SK-N-SH (cell line): ENCODE measurements around the gene TBX1. TPM values are rescaled to one million over a fixed set of nuclear protein-coding genes. Genes with fewer than 3 reads are reported as not detected.

Experiments used
- CTCF ChIA-PET: fragments of 300-600, 350-600 bp; formaldehyde crosslinking; extraction: SDS; loops from one replicate; lab custom pipeline; 2021; lab: Yijun Ruan, JAX
- POLR2A ChIA-PET: fragments of 350-600 bp; sonication (Branson Sonifier 250); formaldehyde crosslinking; extraction: SDS; loops from one replicate; lab custom pipeline; 2020; ENCODE audit warnings: antibody characterized with exemption, inconsistent platforms; lab: Yijun Ruan, JAX
- DNase-seq: peaks from one replicate; pipeline ENCODE4 v3.0.0; 2012
- H2AFZ ChIP-seq: fragments of 200-600 bp; sonication (generic); 2 replicates; pipeline ENCODE4 v1.8.1; 2016; ENCODE audit warnings: antibody characterized with exemption, mild to moderate bottlenecking, low read depth
- H3F3A ChIP-seq: fragments of 200-600 bp; sonication (generic); replicated peaks from 2 replicates; pipeline ENCODE3; 2016; ENCODE audit warnings: antibody characterized with exemption, mild to moderate bottlenecking; ENCODE audit not compliant: insufficient read depth
- H3K27ac ChIP-seq, 2 experiments: fragments of 200-500 bp in 1 of 2; fragments of 200-600 bp in 1 of 2; sonication (Bioruptor generic) in 1 of 2; sonication (generic), shearing (Covaris generic) in 1 of 2; 2 replicates each; pipeline versions ENCODE4 v1.5.1 to v1.6.1; 2014 to 2016; ENCODE audit warnings: low read depth in 2 of 2, inconsistent platforms in 1 of 2, low read length in 1 of 2, mild to moderate bottlenecking in 1 of 2, mixed read lengths in 1 of 2
- H3K27me3 ChIP-seq: fragments of 200-600 bp; sonication (generic), shearing (Covaris generic); 2 replicates; pipeline ENCODE4 v1.6.1; 2016; ENCODE audit warnings: mixed run types; ENCODE audit not compliant: insufficient read depth
- H3K36me3 ChIP-seq, 2 experiments: fragments of 200-500 bp in 1 of 2; fragments of 200-600 bp in 1 of 2; sonication (Bioruptor generic) in 1 of 2; sonication (generic) in 1 of 2; replicated peaks in 1 of 2; 2 replicates each; pipeline versions ENCODE3 to v1.5.1; 2014 to 2016; ENCODE audit warnings: low read length in 1 of 2, mild to moderate bottlenecking in 1 of 2; ENCODE audit not compliant: insufficient read depth in 2 of 2, control insufficient read depth in 1 of 2
- H3K4me1 ChIP-seq, 2 experiments: fragments of 200-500 bp in 1 of 2; fragments of 200-600 bp in 1 of 2; sonication (Bioruptor generic) in 1 of 2; sonication (generic), shearing (Covaris generic) in 1 of 2; 2 replicates each; pipeline versions ENCODE4 v1.5.1 to v1.6.1; 2014 to 2016; ENCODE audit warnings: low read depth in 1 of 2, low read length in 1 of 2, mixed run types in 1 of 2; ENCODE audit not compliant: insufficient read depth in 2 of 2, control insufficient read depth in 1 of 2
- H3K4me2 ChIP-seq: fragments of 200-600 bp; sonication (generic), shearing (Covaris generic); 2 replicates; pipeline ENCODE4 v1.6.1; 2017; ENCODE audit warnings: mixed run types
- H3K4me3 ChIP-seq, 2 experiments: fragments of 200-500 bp in 1 of 2; fragments of 200-600 bp in 1 of 2; sonication (Bioruptor generic) in 1 of 2; sonication (generic), shearing (Covaris generic) in 1 of 2; 2 replicates each; pipeline versions ENCODE4 v1.5.1 to v1.8.1; 2014 to 2016; ENCODE audit warnings: low read depth in 2 of 2, inconsistent platforms in 1 of 2, low read length in 1 of 2, mild to moderate bottlenecking in 1 of 2, mixed read lengths in 1 of 2, moderate library complexity in 1 of 2
- H3K79me2 ChIP-seq: fragments of 200-600 bp; sonication (generic); 2 replicates; pipeline ENCODE4 v1.8.1; 2017; ENCODE audit warnings: mild to moderate bottlenecking; ENCODE audit not compliant: insufficient read depth
- H3K9ac ChIP-seq: fragments of 200-600 bp; sonication (generic); 2 replicates; pipeline ENCODE4 v1.6.1; 2017; ENCODE audit warnings: mixed run types
- H3K9me2 ChIP-seq: fragments of 200-600 bp; sonication (generic); 2 replicates; pipeline ENCODE4 v1.6.1; 2017; ENCODE audit warnings: mixed run types
- H3K9me3 ChIP-seq: fragments of 200-600 bp; sonication (generic); 2 replicates; pipeline ENCODE4 v1.6.1; 2017; ENCODE audit warnings: mixed run types, mild to moderate bottlenecking, moderate library complexity
- H4K20me1 ChIP-seq: fragments of 200-600 bp; sonication (generic); 2 replicates; pipeline ENCODE4 v1.6.1; 2017; ENCODE audit warnings: mild to moderate bottlenecking, mixed run types; ENCODE audit not compliant: insufficient read depth
- CTCF ChIP-seq: fragments of 200-600 bp; sonication (generic); IDR thresholded peaks from 2 replicates; pipeline ENCODE4 v1.6.1; 2017; ENCODE audit warnings: antibody characterized with exemption, mild to moderate bottlenecking, moderate library complexity
- EP300 ChIP-seq, 2 experiments: IDR thresholded peaks; 2 replicates each; pipeline versions ENCODE4 v1.4.0 to v1.6.1; 2012; ENCODE audit warnings: borderline replicate concordance in 1 of 2, low read depth in 1 of 2, low read length in 1 of 2
- EZH2phosphoT487 ChIP-seq: fragments of 200-600 bp; sonication (generic); IDR thresholded peaks from 2 replicates; pipeline ENCODE4 v1.6.1; 2017; ENCODE audit warnings: low read depth, mixed run types, mild to moderate bottlenecking, antibody characterized with exemption, moderate library complexity, borderline replicate concordance
- FOSL2 ChIP-seq: IDR thresholded peaks from 2 replicates; pipeline ENCODE4 v1.4.0; 2012; ENCODE audit warnings: low read depth, mild to moderate bottlenecking, moderate library complexity, borderline replicate concordance
- FOXJ3 ChIP-seq: sonication (generic); formaldehyde crosslinking; IDR thresholded peaks from 2 replicates; pipeline ENCODE4 v1.5.1; 2020; ENCODE audit warnings: mild to moderate bottlenecking, missing genetic modification reagents
- MEF2A ChIP-seq: IDR thresholded peaks from 2 replicates; pipeline ENCODE4 v1.4.0; 2012; ENCODE audit warnings: low read depth, borderline replicate concordance
- MXI1 ChIP-seq: IDR thresholded peaks from 2 replicates; pipeline ENCODE4 v1.6.1; 2012; ENCODE audit warnings: mild to moderate bottlenecking, low read depth, low read length, improper control_type of control experiment
- NRF1 ChIP-seq: IDR thresholded peaks from 2 replicates; pipeline ENCODE4 v1.6.1; 2012; ENCODE audit warnings: low read depth, mild to moderate bottlenecking, low read length
- POLR2AphosphoS5 ChIP-seq: IDR thresholded peaks from 2 replicates; pipeline ENCODE4 v1.6.1; 2012; ENCODE audit warnings: low read depth, low read length
- RFX5 ChIP-seq: IDR thresholded peaks from 2 replicates; pipeline ENCODE4 v1.6.1; 2012; ENCODE audit warnings: mild to moderate bottlenecking, improper control_type of control experiment, low read length
- SMC3 ChIP-seq: IDR thresholded peaks from 2 replicates; pipeline ENCODE4 v1.6.1; 2012; ENCODE audit warnings: low read depth, low read length, improper control_type of control experiment
- TAF1 ChIP-seq: IDR thresholded peaks from 2 replicates; pipeline ENCODE4 v1.6.1; 2012; ENCODE audit warnings: low read depth, mild to moderate bottlenecking, low read length, moderate library complexity, borderline replicate concordance
- TEAD4 ChIP-seq: IDR thresholded peaks from 2 replicates; pipeline ENCODE4 v1.4.0; 2012; ENCODE audit warnings: mild to moderate bottlenecking, borderline replicate concordance; ENCODE audit not compliant: insufficient read depth
- USF1 ChIP-seq: IDR thresholded peaks from 2 replicates; pipeline ENCODE4 v1.4.0; 2012; ENCODE audit warnings: low read depth, borderline replicate concordance
- ZBTB33 ChIP-seq: IDR thresholded peaks from 2 replicates; pipeline ENCODE4 v1.4.0; 2012; ENCODE audit warnings: low read depth, borderline replicate concordance
- WGBS: methylation state at CpG from one replicate; pipeline ENCODE4 v1.1.6; 2017; ENCODE audit warnings: low lambda C conversion rate; 5-methylcytosine and 5-hydroxymethylcytosine counted together
- polyA plus RNA-seq, 3 experiments: library from polyadenylated mRNA; depleted of rRNA; stranded (reverse); fragments of >200 nt; gene quantifications; 2 replicates each; pipeline ENCODE4 v1.2.3, GENCODE V29; 2012

Gene TBX1
- polyA plus RNA-seq, 1 of the 3 experiments (the other 2 are of a cell fraction), result not detected

- H2AFZ ChIP-seq, result no peak overlapping the region
- ChIA-PET POLR2A (no interaction called here), CTCF (interaction anchor here (0.6 to 3.3 kb wide), 7 partner anchors 15 to 195 kb away, joined by 3 to 30 read pairs (median 17); no protein-coding TSS in a partner anchor)
- DNase-seq, result no peak
- peak overlapping the region; percentile 48; the same call in 1 of the 2 replicates for H3K9ac ChIP-seq
- H3K27me3 ChIP-seq, result no peaks in the 10 kb centered on the region
- H3K79me2 ChIP-seq, result no peaks in the 10 kb centered on the region
- TF ChIP-seq FOSL2, result no peak
- TF ChIP-seq EP300 (IDR thresholded peaks at IDR 0.05; ENCODE audit: borderline replicate concordance in 1 of 2, low read depth in 1 of 2, low read length in 1 of 2), result no peak
- no peak for TF ChIP-seq FOXJ3 (CRISPR knock-in tag)
- no peak for TF ChIP-seq TEAD4
- no peak for TF ChIP-seq MXI1
- TF ChIP-seq RFX5, result no peak
- no peak for TF ChIP-seq POLR2AphosphoS5
- TF ChIP-seq ZBTB33, result no peak
- H3K36me3 ChIP-seq, result peaks cover 0 to 3% of the 10 kb centered on the region in 2 experiments
- peak overlapping the region; percentile 62 to 70 for H3K4me3 ChIP-seq
- no peaks in the 10 kb centered on the region for H3K9me2 ChIP-seq
- H3K4me1 ChIP-seq, result peaks cover 0 to 46% of the 10 kb centered on the region in 2 experiments; a peak in 1 of 4 replicates
- H3K4me2 ChIP-seq, result peak overlapping the region; percentile 96
- no peaks in the 10 kb centered on the region for H4K20me1 ChIP-seq
- no peaks in the 10 kb centered on the region for H3K9me3 ChIP-seq
- H3K27ac ChIP-seq, result peak overlapping the region in 1 of 2 experiments; percentile 76; a peak in 2 of 4 replicates
- H3F3A ChIP-seq, result no peaks in the 10 kb centered on the region
- 82% methylated on average over 2 of the region's 4 CpGs for WGBS
These were observed 45.2 kb upstream of the TBX1 start for GRCh38 chr22:19715188-19715930.

GRCh38 chr22:19716041-19716828, 44.3 kb upstream of the TBX1 start:
- H3K4me3 ChIP-seq, result no peak overlapping the region
- CTCF ChIA-PET, result interaction anchor here (1.2 to 3.3 kb wide), 11 partner anchors 12 to 416 kb away, joined by 3 to 30 read pairs (median 5); no protein-coding TSS in a partner anchor
- H3K79me2 ChIP-seq, result no peaks in the 10 kb centered on the region
- H4K20me1 ChIP-seq, result no peaks in the 10 kb centered on the region
- H3K9me2 ChIP-seq, result no peaks in the 10 kb centered on the region
- peaks cover 0 to 42% of the 10 kb centered on the region in 2 experiments; a peak in 1 of 4 replicates for H3K4me1 ChIP-seq
- TF ChIP-seq USF1 (no peak), CTCF (no peak), EZH2phosphoT487 (no peak), NRF1 (no peak), TAF1 (no peak), MEF2A (no peak), FOSL2 (no peak), FOXJ3 (CRISPR knock-in tag) (no peak), RFX5 (no peak), SMC3 (no peak)
- H3K4me2 ChIP-seq, result no peak overlapping the region
- no peaks in the 10 kb centered on the region for H3F3A ChIP-seq
- no peaks in the 10 kb centered on the region for H3K27me3 ChIP-seq
- H3K27ac ChIP-seq, result peak overlapping the region in 1 of 2 experiments; percentile 55; a peak in 1 of 4 replicates
- no peak for DNase-seq
- POLR2A ChIA-PET, result interaction anchor here (1.1 kb wide), 1 partner anchor 20 kb away, joined by 3 read pairs; no protein-coding TSS in a partner anchor
- H3K36me3 ChIP-seq, result peaks cover 0 to 3% of the 10 kb centered on the region in 2 experiments
- WGBS, result no CpG with 5 or more reads among the region's 11 CpGs
- no peaks in the 10 kb centered on the region for H3K9me3 ChIP-seq
- H3K9ac ChIP-seq, result no peak overlapping the region
- no peak overlapping the region for H2AFZ ChIP-seq
